ENCODE results near the gene AAMP. TPM values are rescaled to one million over a fixed set of nuclear protein-coding genes. Genes with fewer than 3 reads are reported as not detected.

Gene AAMP
- total RNA-seq, 2 experiments from 2014 or later = 68.7 to 97.0 TPM

DNA sequence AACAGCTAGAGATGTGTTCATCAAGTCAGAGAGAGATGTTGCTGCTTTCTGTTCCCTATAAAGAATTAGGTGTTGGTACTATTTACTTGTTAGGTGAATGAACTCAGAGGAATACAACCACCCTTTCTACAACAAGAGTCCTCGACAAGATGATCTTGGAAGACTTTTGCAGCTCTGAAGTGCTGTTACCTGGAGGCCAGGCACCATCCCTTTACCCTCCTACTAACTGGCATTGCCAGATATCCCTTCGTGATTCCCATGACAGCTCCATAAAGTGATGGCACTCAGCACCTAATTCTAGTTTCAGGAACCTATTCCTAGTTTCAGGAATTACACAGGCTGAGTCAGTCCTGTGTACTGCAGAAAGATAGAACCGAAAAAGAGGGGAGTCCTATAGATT is 43.0 kb downstream of the AAMP start:
- H3K4me1 ChIP-seq (ENCODE audit: insufficient read depth, low read length, poor library complexity, severe bottlenecking) = peaks cover 75% of the 10 kb centered on the region
- POLR2A ChIA-PET = interaction anchor here (0.6 to 7.5 kb wide), 5 partner anchors 9 to 194 kb away, joined by 3 to 143 read pairs (median 4); partner anchors contain the start of gene ARPC2
- no peak overlapping the region for H2AFZ ChIP-seq (ENCODE audit: low read length)
- BruUV-seq (replicated peaks) = no TSS peak
- H4K20me1 ChIP-seq (ENCODE audit: insufficient read depth, low read length) = peaks cover 44% of the 10 kb centered on the region
- DNase-seq (ENCODE audit: low spot score) = no peak
- no peaks in the 10 kb centered on the region for H3K9me3 ChIP-seq (ENCODE audit: low read length)
- H3K27ac ChIP-seq (ENCODE audit: low read depth, low read length, poor library complexity, severe bottlenecking) = no peak overlapping the region
- H3K4me2 ChIP-seq (ENCODE audit: low read length) = no peak overlapping the region
- peaks cover 82% of the 10 kb centered on the region for H3K79me2 ChIP-seq (ENCODE audit: insufficient read depth, low read depth, low read length)
- H3K4me3 ChIP-seq (ENCODE audit: low read depth, low read length, poor library complexity, severe bottlenecking) = no peak overlapping the region
- intact Hi-C loops (cut with micrococcal nuclease; ENCODE audit: unreplicated experiment) = no loop called here
- H3K36me3 ChIP-seq (ENCODE audit: insufficient read depth, low read length) = peaks cover 98% of the 10 kb centered on the region
- H3K9me2 ChIP-seq (ENCODE audit: insufficient read depth, low read length) = no peaks in the 10 kb centered on the region
- TF ChIP-seq EZH2phosphoT487 (IDR thresholded peaks at IDR 0.05; ENCODE audit: borderline replicate concordance, low read depth, low read length) = no peak
- TF ChIP-seq, protein P1, sequence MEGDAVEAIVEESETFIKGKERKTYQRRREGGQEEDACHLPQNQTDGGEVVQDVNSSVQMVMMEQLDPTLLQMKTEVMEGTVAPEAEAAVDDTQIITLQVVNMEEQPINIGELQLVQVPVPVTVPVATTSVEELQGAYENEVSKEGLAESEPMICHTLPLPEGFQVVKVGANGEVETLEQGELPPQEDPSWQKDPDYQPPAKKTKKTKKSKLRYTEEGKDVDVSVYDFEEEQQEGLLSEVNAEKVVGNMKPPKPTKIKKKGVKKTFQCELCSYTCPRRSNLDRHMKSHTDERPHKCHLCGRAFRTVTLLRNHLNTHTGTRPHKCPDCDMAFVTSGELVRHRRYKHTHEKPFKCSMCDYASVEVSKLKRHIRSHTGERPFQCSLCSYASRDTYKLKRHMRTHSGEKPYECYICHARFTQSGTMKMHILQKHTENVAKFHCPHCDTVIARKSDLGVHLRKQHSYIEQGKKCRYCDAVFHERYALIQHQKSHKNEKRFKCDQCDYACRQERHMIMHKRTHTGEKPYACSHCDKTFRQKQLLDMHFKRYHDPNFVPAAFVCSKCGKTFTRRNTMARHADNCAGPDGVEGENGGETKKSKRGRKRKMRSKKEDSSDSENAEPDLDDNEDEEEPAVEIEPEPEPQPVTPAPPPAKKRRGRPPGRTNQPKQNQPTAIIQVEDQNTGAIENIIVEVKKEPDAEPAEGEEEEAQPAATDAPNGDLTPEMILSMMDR (conservative IDR thresholded peaks at IDR 0.05; ENCODE audit: low read length) = no peak
- CTCF ChIA-PET (ENCODE audit: unreplicated experiment) = no interaction called here

DNA sequence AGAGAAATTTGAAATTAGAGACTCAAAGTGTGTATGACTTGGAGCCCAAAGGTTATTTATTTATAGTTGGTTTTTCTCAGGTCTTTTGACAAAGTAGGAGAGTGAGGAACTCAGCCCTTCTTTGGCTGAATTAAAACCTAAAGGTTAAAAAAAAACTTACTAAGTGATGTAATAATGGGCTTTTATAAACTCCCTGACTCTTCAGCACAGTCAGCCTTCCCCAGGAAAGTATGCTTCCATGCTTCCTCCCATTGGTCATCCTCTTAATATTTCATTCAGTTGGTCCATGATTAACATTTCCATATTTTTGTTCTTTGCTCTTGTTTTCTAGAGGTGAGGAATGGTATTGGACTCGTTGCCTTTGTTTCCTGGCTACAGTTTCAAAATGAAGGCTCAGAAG is 45.8 kb downstream of the AAMP start:
- peaks cover 64% of the 10 kb centered on the region for H4K20me1 ChIP-seq (ENCODE audit: insufficient read depth, low read length)
- no peak overlapping the region for H2AFZ ChIP-seq (ENCODE audit: low read length)
- POLR2A ChIA-PET = no interaction called here
- CTCF ChIA-PET (ENCODE audit: unreplicated experiment) = no interaction called here
- no peaks in the 10 kb centered on the region for H3K9me3 ChIP-seq (ENCODE audit: low read length)
- H3K4me1 ChIP-seq (ENCODE audit: insufficient read depth, low read length, poor library complexity, severe bottlenecking) = peaks cover 82% of the 10 kb centered on the region
- intact Hi-C loops (cut with micrococcal nuclease; ENCODE audit: unreplicated experiment) = no loop called here
- no TSS peak for BruUV-seq (replicated peaks)
- DNase-seq (ENCODE audit: low spot score) = no peak
- no peak overlapping the region for H3K27ac ChIP-seq (ENCODE audit: low read depth, low read length, poor library complexity, severe bottlenecking)
- peaks cover 89% of the 10 kb centered on the region for H3K79me2 ChIP-seq (ENCODE audit: insufficient read depth, low read depth, low read length)
- TF ChIP-seq, protein P1 (conservative IDR thresholded peaks at IDR 0.05; ENCODE audit: low read length) = no peak
- no peak for TF ChIP-seq EZH2phosphoT487 (IDR thresholded peaks at IDR 0.05; ENCODE audit: borderline replicate concordance, low read depth, low read length)
- no peak overlapping the region for H3K4me3 ChIP-seq (ENCODE audit: low read depth, low read length, poor library complexity, severe bottlenecking)
- H3K36me3 ChIP-seq (ENCODE audit: insufficient read depth, low read length) = peaks cover 97% of the 10 kb centered on the region
- H3K9me2 ChIP-seq (ENCODE audit: insufficient read depth, low read length) = no peaks in the 10 kb centered on the region
- H3K4me2 ChIP-seq (ENCODE audit: low read length) = no peak overlapping the region

DNA sequence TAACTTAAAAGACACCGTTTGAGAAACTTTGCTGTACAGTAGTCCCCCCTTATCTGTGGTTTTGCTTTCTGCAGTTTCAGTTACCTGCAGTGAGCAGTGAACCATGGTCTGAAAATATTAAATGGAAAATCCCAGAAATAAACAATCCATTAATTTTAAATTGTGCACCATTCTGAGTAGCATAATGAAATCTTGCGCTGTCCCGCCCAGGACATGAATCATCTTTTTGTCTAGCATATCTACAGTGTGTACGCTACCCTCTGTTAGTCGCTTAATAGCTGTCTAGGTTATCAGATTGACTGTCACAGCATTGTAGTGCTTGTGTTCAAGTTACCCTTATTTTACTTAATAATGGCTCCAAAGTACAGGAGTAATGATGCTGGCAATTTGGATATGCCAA is 46.9 kb downstream of the AAMP start:
- Histone ChIP-seq H3K9me2 (ENCODE audit: insufficient read depth, low read length) (no peaks in the 10 kb centered on the region), H3K36me3 (ENCODE audit: insufficient read depth, low read length) (peaks cover 88% of the 10 kb centered on the region), H3K79me2 (ENCODE audit: insufficient read depth, low read depth, low read length) (peaks cover 93% of the 10 kb centered on the region), H3K4me1 (ENCODE audit: insufficient read depth, low read length, poor library complexity, severe bottlenecking) (peaks cover 70% of the 10 kb centered on the region), H3K4me3 (ENCODE audit: low read depth, low read length, poor library complexity, severe bottlenecking) (peak overlapping the region; percentile 90), H2AFZ (ENCODE audit: low read length) (no peak overlapping the region), H4K20me1 (ENCODE audit: insufficient read depth, low read length) (peaks cover 59% of the 10 kb centered on the region), H3K27ac (ENCODE audit: low read depth, low read length, poor library complexity, severe bottlenecking) (peak overlapping the region; percentile 46), H3K9me3 (ENCODE audit: low read length) (no peaks in the 10 kb centered on the region), H3K4me2 (ENCODE audit: low read length) (peak overlapping the region; percentile 91)
- ChIA-PET POLR2A (no interaction called here), CTCF (ENCODE audit: unreplicated experiment) (no interaction called here)
- intact Hi-C loops (cut with micrococcal nuclease; ENCODE audit: unreplicated experiment) = no loop called here
- no TSS peak for BruUV-seq (replicated peaks)
- no peak for TF ChIP-seq EZH2phosphoT487 (IDR thresholded peaks at IDR 0.05; ENCODE audit: borderline replicate concordance, low read depth, low read length)
- TF ChIP-seq, protein P1 (conservative IDR thresholded peaks at IDR 0.05; ENCODE audit: low read length) = no peak; the same call in 1 of the 2 replicates
- no peak for DNase-seq (ENCODE audit: low spot score)
